B cell (primary cell): Measurements from ENCODE around the gene TSSK2. TPM values are rescaled to one million over a fixed set of nuclear protein-coding genes. Genes with fewer than 3 reads are reported as not detected.

ENCODE experiments used
- ATAC-seq: fragments of 200-7000 bp; cut with Tn5 transposase; one replicate; pipeline ENCODE4 v1.10.0; 2021; ENCODE audit warnings: low read depth, mild to moderate bottlenecking, moderate number of reproducible peaks, moderate library complexity
- CTCF ChIA-PET: fragments of 350-600 bp; sonication (Branson Sonifier 250); formaldehyde crosslinking; loops from one replicate; lab custom pipeline; 2021; ENCODE audit warnings: antibody characterized with exemption, inconsistent platforms; lab: Charles Lee
- POLR2A ChIA-PET: fragments of 350-600 bp; sonication (Branson Sonifier 250); formaldehyde crosslinking; loops from one replicate; lab custom pipeline; 2021; ENCODE audit warnings: antibody characterized with exemption; lab: Charles Lee
- DNase-seq: peaks from one replicate; pipeline ENCODE4 v3.0.0; 2013
- H2AFZ ChIP-seq: 2 replicates; pipeline ENCODE4 v1.6.1; 2012; ENCODE audit warnings: mild to moderate bottlenecking, low read depth, low read length; ENCODE audit not compliant: insufficient read depth, poor library complexity, severe bottlenecking
- H3K27ac ChIP-seq, 2 donors: 1 replicate in 1 of 2; 2 replicates in 1 of 2; pipeline ENCODE4 v1.5.1; 2012 to 2013; ENCODE audit warnings: low read length in 2 of 2, mild to moderate bottlenecking in 2 of 2, moderate library complexity in 1 of 2
- H3K27me3 ChIP-seq, 4 experiments: fragments of 200-600 bp in 1 of 4; sonication (generic) in 1 of 4; replicated peaks in 1 of 4; 1 replicate in 2 of 4; 2 replicates in 2 of 4; pipeline versions ENCODE4 v1.6.1 to v1.7.0; 2013 to 2016; ENCODE audit warnings: low read length in 3 of 4, mild to moderate bottlenecking in 2 of 4, mixed read lengths in 1 of 4, moderate library complexity in 1 of 4; ENCODE audit not compliant: insufficient read depth in 4 of 4, control insufficient read depth in 3 of 4; ENCODE audit errors: control extremely low read depth in 1 of 4
- H3K36me3 ChIP-seq, 2 experiments: replicated peaks in 1 of 2; 1 replicate in 1 of 2; 2 replicates in 1 of 2; pipeline versions ENCODE4 v1.6.1 to v1.7.1; 2013; ENCODE audit warnings: low read length in 1 of 2; ENCODE audit not compliant: insufficient read depth in 2 of 2, control insufficient read depth in 1 of 2; ENCODE audit errors: control extremely low read depth in 1 of 2, extremely low read depth in 1 of 2
- H3K4me1 ChIP-seq, 2 donors: fragments of 200-600 bp in 1 of 2; sonication (generic) in 1 of 2; 1 replicate in 1 of 2; 2 replicates in 1 of 2; pipeline versions ENCODE4 v1.5.1 to v1.6.1; 2013 to 2017; ENCODE audit warnings: low read length in 2 of 2; ENCODE audit not compliant: control insufficient read depth in 2 of 2, insufficient read depth in 2 of 2
- H3K4me2 ChIP-seq: replicated peaks from 2 replicates; pipeline ENCODE3; 2012; ENCODE audit warnings: mild to moderate bottlenecking, low read depth, low read length; ENCODE audit not compliant: poor library complexity, severe bottlenecking
- H3K4me3 ChIP-seq, 5 experiments: fragments of 200-600 bp in 1 of 5; sonication (generic) in 1 of 5; 1 replicate in 3 of 5; 2 replicates in 2 of 5; pipeline versions ENCODE4 v1.5.1 to v1.7.0; 2011 to 2016; ENCODE audit warnings: low read length in 4 of 5, mild to moderate bottlenecking in 4 of 5, low read depth in 2 of 5, control low read depth in 1 of 5, moderate library complexity in 1 of 5; ENCODE audit not compliant: insufficient read depth in 1 of 5; ENCODE audit errors: control extremely low read depth in 1 of 5, extremely low read depth in 1 of 5
- H3K79me2 ChIP-seq: fragments of 200-600 bp; sonication (generic); one replicate; pipeline ENCODE4 v1.6.0; 2016; ENCODE audit warnings: low read length; ENCODE audit not compliant: control insufficient read depth, insufficient read depth
- H3K9ac ChIP-seq: fragments of 200-600 bp; sonication (generic); 2 replicates; pipeline ENCODE4 v1.6.1; 2017; ENCODE audit warnings: mild to moderate bottlenecking, low read length, moderate library complexity
- H3K9me3 ChIP-seq, 3 donors: one replicate each; pipeline versions ENCODE4 v1.6.1 to v1.7.1; 2013; ENCODE audit warnings: low read length in 2 of 3; ENCODE audit not compliant: control insufficient read depth in 2 of 3, insufficient read depth in 1 of 3; ENCODE audit errors: control extremely low read depth in 1 of 3
- H4K20me1 ChIP-seq: 2 replicates; pipeline ENCODE4 v1.6.0; 2012; ENCODE audit warnings: mild to moderate bottlenecking, low read length; ENCODE audit not compliant: insufficient read depth, control insufficient read depth, poor library complexity, severe bottlenecking
- H3K27ac Mint-ChIP-seq: one replicate; pipeline ENCODE4 v1.8.0; 2021; ENCODE audit warnings: mixed read lengths
- H3K27me3 Mint-ChIP-seq: one replicate; pipeline ENCODE4 v1.8.0; 2021; ENCODE audit warnings: mixed read lengths
- H3K4me1 Mint-ChIP-seq: one replicate; pipeline ENCODE4 v1.8.0; 2021; ENCODE audit warnings: mixed read lengths
- H3K4me3 Mint-ChIP-seq: one replicate; pipeline ENCODE4 v1.8.0; 2021; ENCODE audit warnings: mixed read lengths
- H3K9me3 Mint-ChIP-seq: one replicate; pipeline ENCODE4 v1.8.0; 2022; ENCODE audit warnings: mixed read lengths; ENCODE audit not compliant: insufficient read depth
- CTCF ChIP-seq: fragments of 200-600 bp; IDR thresholded peaks from one replicate; pipeline ENCODE4 v1.8.0; 2022; ENCODE audit warnings: antibody characterized with exemption, mild to moderate bottlenecking
- EZH2 ChIP-seq: IDR thresholded peaks from 2 replicates; pipeline ENCODE4 v1.6.1; 2012; ENCODE audit warnings: borderline replicate concordance, low read depth, mild to moderate bottlenecking, moderate library complexity, low read length; ENCODE audit not compliant: insufficient read depth, poor library complexity, severe bottlenecking
- WGBS: methylation state at CpG from one replicate; pipeline ENCODE4 v1.1.5; 2013; ENCODE audit warnings: missing lambda C conversion rate; ENCODE audit not compliant: insufficient coverage; 5-methylcytosine and 5-hydroxymethylcytosine counted together
- intact Hi-C: fragments of 100-400 bp; cut with micrococcal nuclease; formaldehyde crosslinking; loops from one replicate; pipeline ENCODE4 v1.10.0; 2022
- polyA plus RNA-seq: library from polyadenylated mRNA; depleted of rRNA; stranded (reverse); fragments of >200 nt; gene quantifications from 2 replicates; pipeline ENCODE4 v1.2.3, GENCODE V29; 2012
- total RNA-seq, 2 donors: library from RNA; stranded (reverse); fragments of 120-200 nt in 1 of 2; gene quantifications; 1 replicate in 1 of 2; 2 replicates in 1 of 2; pipeline versions ENCODE4 v1.2.3 to v1.2.4, GENCODE V29; 2013 to 2022

TSSK2 gene
- total and polyA plus RNA-seq, 2 donors (not counting 1 experiment from before 2014, with no cell fraction given): 0.15 TPM; not detected in 1

- peak within 1 kb of the TSS; percentile 96 for H2AFZ ChIP-seq
- Mint-ChIP-seq H3K4me1 (peaks cover 45% of the 10 kb centered on the region), H3K4me3 (peak within 1 kb of the TSS; percentile 94), H3K9me3 (no peaks in the 10 kb centered on the region), H3K27ac (peak within 1 kb of the TSS; percentile 88), H3K27me3 (no peaks in the 10 kb centered on the region)
- H3K4me2 ChIP-seq: peak within 1 kb of the TSS; percentile 88
- TF ChIP-seq EZH2 (no peak), CTCF (no peak)
- H3K79me2 ChIP-seq: peaks cover 55% of the 10 kb centered on the region
- H3K9me3 ChIP-seq: no peaks in the 10 kb centered on the region
- peak within 1 kb of the TSS; percentile 63 to 76 for H3K27ac ChIP-seq
- peaks cover 45% of the 10 kb centered on the region for H4K20me1 ChIP-seq
- under 1% methylated on average over 67 of the region's 67 CpGs for WGBS
- peak within 1 kb of the TSS; percentile 67 to 93 (median 83) for H3K4me3 ChIP-seq
- DNase-seq (peak; percentile 97), ATAC-seq (peak; percentile 97)
- H3K4me1 ChIP-seq: peaks cover 46 to 49% of the 10 kb centered on the region in 2 donors
- no peaks in the 10 kb centered on the region for H3K27me3 ChIP-seq
- POLR2A ChIA-PET: interaction anchor here (0.6 to 1.8 kb wide), 7 partner anchors 12 to 1386 kb away, joined by 3 to 20 read pairs (median 3); partner anchors contain the start of genes CDC45, DGCR6 and ESS2
- CTCF ChIA-PET: interaction anchor here (1.6 to 2.8 kb wide), 2 partner anchors 16 to 22 kb away, joined by 3 to 9 read pairs; partner anchors contain the start of gene ESS2
- H3K9ac ChIP-seq: peak within 1 kb of the TSS; percentile 82
- intact Hi-C loops: loop anchor here (1.0 to 5.0 kb wide), 7 partner anchors 13 to 995 kb away; partner anchors contain the start of genes C22orf39, CDC45, CLTCL1 and ESS2
- H3K36me3 ChIP-seq: no peaks in the 10 kb centered on the region
These were observed 8.9 kb upstream of the TSSK2 start, which contains the start of gene DGCR2 for GRCh38 chr22:19122143-19122751. Gene DGCR2 (minus strand): TSS chr22:19122412. CDS start chr22:19122206, 206 bp downstream.
